DOHH2 (cell line): ENCODE measurements around the gene SLC35F4.
"Not testable (repeated sequence)": the region's sequence is repeated elsewhere in the genome, so short reads cannot be mapped to it uniquely, and the experiment has no call there.

Experiments
- H3F3A ChIP-seq: fragments of 200-600 bp; sonication (generic), shearing (Covaris generic); 2 replicates; pipeline ENCODE4 v1.6.0; 2016; ENCODE audit warnings: antibody characterized with exemption, mild to moderate bottlenecking; ENCODE audit not compliant: control insufficient read depth, insufficient read depth
- H3K27ac ChIP-seq: fragments of 200-600 bp; sonication (generic); 2 replicates; pipeline ENCODE4 v1.5.1; 2014; ENCODE audit warnings: low read depth, mild to moderate bottlenecking, low read length, moderate library complexity
- H3K27me3 ChIP-seq: fragments of 200-600 bp; sonication (generic); 2 replicates; pipeline ENCODE4 v1.6.1; 2014; ENCODE audit warnings: mild to moderate bottlenecking, low read length, mixed read lengths; ENCODE audit not compliant: control insufficient read depth
- H3K36me3 ChIP-seq: fragments of 200-600 bp; sonication (generic); 2 replicates; pipeline ENCODE4 v1.6.1; 2014; ENCODE audit warnings: mild to moderate bottlenecking, low read length, moderate library complexity, mixed read lengths; ENCODE audit not compliant: control insufficient read depth
- H3K4me1 ChIP-seq: fragments of 200-600 bp; sonication (generic); 2 replicates; pipeline ENCODE4 v1.6.1; 2014; ENCODE audit warnings: mild to moderate bottlenecking, low read length, mixed read lengths; ENCODE audit not compliant: control insufficient read depth
- H3K4me2 ChIP-seq: fragments of 200-600 bp; sonication (generic); 2 replicates; pipeline ENCODE4 v1.6.0; 2014; ENCODE audit warnings: mild to moderate bottlenecking, low read length, moderate library complexity
- H3K4me3 ChIP-seq: fragments of 200-600 bp; sonication (generic); 2 replicates; pipeline ENCODE4 v1.5.1; 2014; ENCODE audit warnings: mild to moderate bottlenecking, low read length, mixed read lengths
- H3K79me2 ChIP-seq: fragments of 200-600 bp; sonication (generic); 2 replicates; pipeline ENCODE4 v1.6.1; 2014; ENCODE audit warnings: mild to moderate bottlenecking, low read length, mixed read lengths; ENCODE audit not compliant: control insufficient read depth
- H3K9me2 ChIP-seq: fragments of 200-600 bp; sonication (generic); replicated peaks from 2 replicates; pipeline ENCODE4 v1.6.1; 2014; ENCODE audit warnings: mild to moderate bottlenecking, low read length, mixed read lengths; ENCODE audit not compliant: control insufficient read depth
- H3K9me3 ChIP-seq: fragments of 200-600 bp; sonication (generic); 2 replicates; pipeline ENCODE4 v1.6.1; 2014; ENCODE audit warnings: antibody characterized with exemption, low read length, mixed read lengths; ENCODE audit not compliant: control insufficient read depth, insufficient read depth
- H4K20me1 ChIP-seq: fragments of 200-600 bp; sonication (generic); 2 replicates; pipeline ENCODE4 v1.6.0; 2014; ENCODE audit warnings: low read depth, mild to moderate bottlenecking, antibody characterized with exemption, low read length, moderate library complexity; ENCODE audit not compliant: control insufficient read depth, insufficient read depth
- EZH2phosphoT487 ChIP-seq: fragments of 200-600 bp; sonication (generic); IDR thresholded peaks from 2 replicates; pipeline ENCODE4 v1.6.1; 2017; ENCODE audit warnings: borderline replicate concordance, mild to moderate bottlenecking, antibody characterized with exemption, low read length, moderate library complexity, mixed read lengths
- TF ChIP-seq, protein P1 (sequence below): fragments of 200-600 bp; sonication (generic); IDR thresholded peaks from one replicate; pipeline ENCODE4 v1.5.1; 2014; ENCODE audit warnings: antibody characterized with exemption, mild to moderate bottlenecking, low read depth, low read length; ENCODE audit not compliant: poor library complexity, severe bottlenecking

SLC35F4 gene

DNA sequence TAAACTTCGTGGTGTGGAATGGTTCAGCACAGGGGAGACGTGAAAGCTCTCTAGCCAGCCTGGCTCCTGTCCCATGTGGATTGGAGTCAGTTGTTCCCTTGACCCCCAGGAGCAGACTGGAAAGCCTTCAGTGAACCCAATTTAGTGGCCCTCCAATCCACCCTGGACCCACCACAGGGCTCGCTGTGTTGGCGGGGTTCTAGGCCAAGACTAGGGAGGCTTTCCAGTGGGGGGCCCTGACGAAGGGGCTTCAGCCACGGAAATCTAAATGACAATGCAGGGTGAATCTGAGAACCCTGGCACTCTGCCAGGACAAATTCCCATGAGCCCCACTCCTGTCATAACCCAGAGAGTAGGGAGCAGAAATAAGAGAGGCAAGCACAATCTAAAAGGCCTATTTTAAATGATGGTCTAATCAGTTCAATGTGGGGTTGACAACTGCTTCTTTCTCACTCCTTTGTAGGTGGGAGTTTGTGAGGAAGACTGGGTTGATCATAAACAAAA is 110.8 kb downstream of the SLC35F4 start:
- Histone ChIP-seq H3K36me3 (no peaks in the 10 kb centered on the region), H3K27ac (no peak overlapping the region), H4K20me1 (no peaks in the 10 kb centered on the region), H3K9me2 (no peaks in the 10 kb centered on the region), H3K4me3 (no peak overlapping the region), H3F3A (no peaks in the 10 kb centered on the region), H3K79me2 (no peaks in the 10 kb centered on the region), H3K4me2 (no peak overlapping the region), H3K27me3 (no peaks in the 10 kb centered on the region), H3K9me3 (no peaks in the 10 kb centered on the region), H3K4me1 (no peaks in the 10 kb centered on the region)
- TF ChIP-seq, protein P1, sequence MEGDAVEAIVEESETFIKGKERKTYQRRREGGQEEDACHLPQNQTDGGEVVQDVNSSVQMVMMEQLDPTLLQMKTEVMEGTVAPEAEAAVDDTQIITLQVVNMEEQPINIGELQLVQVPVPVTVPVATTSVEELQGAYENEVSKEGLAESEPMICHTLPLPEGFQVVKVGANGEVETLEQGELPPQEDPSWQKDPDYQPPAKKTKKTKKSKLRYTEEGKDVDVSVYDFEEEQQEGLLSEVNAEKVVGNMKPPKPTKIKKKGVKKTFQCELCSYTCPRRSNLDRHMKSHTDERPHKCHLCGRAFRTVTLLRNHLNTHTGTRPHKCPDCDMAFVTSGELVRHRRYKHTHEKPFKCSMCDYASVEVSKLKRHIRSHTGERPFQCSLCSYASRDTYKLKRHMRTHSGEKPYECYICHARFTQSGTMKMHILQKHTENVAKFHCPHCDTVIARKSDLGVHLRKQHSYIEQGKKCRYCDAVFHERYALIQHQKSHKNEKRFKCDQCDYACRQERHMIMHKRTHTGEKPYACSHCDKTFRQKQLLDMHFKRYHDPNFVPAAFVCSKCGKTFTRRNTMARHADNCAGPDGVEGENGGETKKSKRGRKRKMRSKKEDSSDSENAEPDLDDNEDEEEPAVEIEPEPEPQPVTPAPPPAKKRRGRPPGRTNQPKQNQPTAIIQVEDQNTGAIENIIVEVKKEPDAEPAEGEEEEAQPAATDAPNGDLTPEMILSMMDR: no peak
- no peak for TF ChIP-seq EZH2phosphoT487

GRCh38 chr14:57754527-57754926 is 111.4 kb downstream of the SLC35F4 start:
- no peak overlapping the region for H3K4me2 ChIP-seq
- no peaks in the 10 kb centered on the region for H3K79me2 ChIP-seq
- no peaks in the 10 kb centered on the region for H3K4me1 ChIP-seq
- H3F3A ChIP-seq: no peaks in the 10 kb centered on the region
- H3K4me3 ChIP-seq: no peak overlapping the region
- H3K27ac ChIP-seq: no peak overlapping the region
- H3K36me3 ChIP-seq: no peaks in the 10 kb centered on the region
- TF ChIP-seq, protein P1: no peak
- H3K9me2 ChIP-seq: no peaks in the 10 kb centered on the region
- no peaks in the 10 kb centered on the region for H4K20me1 ChIP-seq
- no peaks in the 10 kb centered on the region for H3K9me3 ChIP-seq
- no peaks in the 10 kb centered on the region for H3K27me3 ChIP-seq

- H3K79me2 ChIP-seq: no peaks in the 10 kb centered on the region
- H3K4me3 ChIP-seq: no peak overlapping the region
- no peak overlapping the region for H3K27ac ChIP-seq
- no peak overlapping the region for H3K4me2 ChIP-seq
- no peaks in the 10 kb centered on the region for H3K4me1 ChIP-seq
- H3K9me3 ChIP-seq: no peaks in the 10 kb centered on the region
- no peaks in the 10 kb centered on the region for H3F3A ChIP-seq
- H3K9me2 ChIP-seq: no peaks in the 10 kb centered on the region
- H3K27me3 ChIP-seq: no peaks in the 10 kb centered on the region
- H4K20me1 ChIP-seq: no peaks in the 10 kb centered on the region
- TF ChIP-seq EZH2phosphoT487: no peak
- TF ChIP-seq, protein P1: no peak
- H3K36me3 ChIP-seq: no peaks in the 10 kb centered on the region
Measured at GRCh38 chr14:57753821-57754220, 112.1 kb downstream of the SLC35F4 start.

GRCh38 chr14:57752142-57752695 is 113.7 kb downstream of the SLC35F4 start:
- H3F3A ChIP-seq, H3K27me3 ChIP-seq, H3K9me2 ChIP-seq, H3K9me3 ChIP-seq, H3K4me3 ChIP-seq, H3K36me3 ChIP-seq, H4K20me1 ChIP-seq, H3K4me1 ChIP-seq, H3K27ac ChIP-seq, H3K4me2 ChIP-seq, H3K79me2 ChIP-seq: not testable (repeated sequence)
